Measurements from ENCODE around the gene SPEF1. TPM values are rescaled to one million over a fixed set of nuclear protein-coding genes. Genes with fewer than 3 reads are reported as not detected.

Gene SPEF1
- polyA plus RNA-seq, 1 donor = not detected

DNA sequence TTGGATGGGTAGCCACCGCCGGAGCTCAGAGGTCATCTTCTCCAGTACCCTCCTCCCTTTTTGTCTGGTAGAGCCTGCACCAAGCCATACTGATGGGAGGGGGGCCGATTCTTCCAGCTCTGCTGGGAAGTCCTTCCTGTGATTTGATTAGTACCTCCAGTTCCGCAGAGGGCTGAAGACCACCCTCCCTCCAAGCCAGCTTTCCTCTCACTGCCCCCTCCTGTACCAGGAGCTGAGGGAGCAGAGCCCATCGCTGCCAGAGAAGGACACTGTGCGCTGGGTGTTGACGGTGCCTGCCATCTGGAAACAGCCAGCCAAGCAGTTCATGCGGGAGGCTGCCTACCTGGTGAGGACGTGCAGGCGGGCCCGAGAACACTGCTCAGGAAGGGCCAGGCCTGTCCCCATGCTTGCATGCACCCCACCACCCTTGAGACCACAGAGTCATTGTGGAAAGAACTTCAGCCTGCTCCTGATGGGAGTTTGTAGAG lies 35.5 kb downstream of the SPEF1 start:
- DNase-seq = no peak

DNA sequence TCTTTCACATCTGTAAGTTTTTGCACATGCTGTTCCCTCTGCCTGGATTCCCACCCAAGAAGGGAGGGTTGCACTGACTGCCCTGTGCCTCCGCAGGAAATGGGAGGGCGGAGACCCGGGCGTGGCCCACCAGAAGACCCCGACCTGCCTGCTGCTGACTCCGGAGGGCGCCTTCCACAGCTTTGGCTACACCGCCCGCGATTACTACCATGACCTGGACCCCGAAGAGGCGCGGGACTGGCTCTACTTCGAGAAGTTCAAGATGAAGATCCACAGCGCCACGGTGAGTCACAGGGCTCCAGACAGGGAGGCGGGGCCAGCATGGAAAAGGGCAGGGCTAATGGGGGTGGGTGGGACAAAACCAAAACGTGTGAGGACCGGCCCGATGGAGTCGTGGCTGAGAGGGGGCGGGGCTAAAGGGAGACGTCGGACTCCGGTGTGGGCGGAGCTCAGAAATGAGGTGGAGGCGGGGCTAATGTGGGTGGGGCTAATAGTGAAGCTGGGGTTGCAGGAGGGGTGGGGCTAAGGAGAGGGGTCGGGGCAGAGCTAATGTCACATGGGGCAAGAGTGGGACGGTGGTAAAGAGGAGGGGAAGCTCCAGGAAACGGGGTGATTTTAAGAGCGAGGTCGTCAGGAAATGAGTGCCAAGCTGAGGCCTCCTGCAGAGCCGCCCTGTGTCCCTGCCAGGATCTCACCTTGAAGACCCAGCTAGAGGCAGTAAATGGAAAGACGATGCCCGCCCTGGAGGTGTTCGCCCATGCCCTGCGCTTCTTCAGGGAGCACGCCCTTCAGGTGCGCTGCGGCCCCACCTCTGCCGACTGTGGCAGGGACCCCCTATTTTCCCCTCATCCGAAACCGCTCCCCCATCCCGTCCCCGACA lies 36.2 kb downstream of the SPEF1 start:
- DNase-seq = no peak

DNA sequence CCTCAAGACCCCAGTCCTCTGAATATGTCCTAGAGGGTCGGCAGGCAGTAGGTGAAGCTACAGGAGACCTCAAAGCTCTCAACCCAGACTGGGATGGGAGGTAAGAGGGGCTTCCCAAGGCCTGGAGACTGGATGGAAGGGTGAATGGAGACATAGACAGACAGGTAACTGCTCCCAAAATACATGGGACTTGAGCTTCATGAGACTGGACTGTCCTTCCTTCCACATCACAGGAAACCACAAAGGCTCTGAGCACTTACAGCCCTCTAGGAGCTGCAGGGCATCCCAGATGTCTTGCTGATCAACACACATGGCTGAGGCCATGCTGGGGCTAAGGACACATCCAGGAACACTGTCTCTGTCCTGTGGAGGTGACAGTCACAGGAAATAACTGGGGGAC lies 37.2 kb downstream of the SPEF1 start:
- DNase-seq = no peak

DNA sequence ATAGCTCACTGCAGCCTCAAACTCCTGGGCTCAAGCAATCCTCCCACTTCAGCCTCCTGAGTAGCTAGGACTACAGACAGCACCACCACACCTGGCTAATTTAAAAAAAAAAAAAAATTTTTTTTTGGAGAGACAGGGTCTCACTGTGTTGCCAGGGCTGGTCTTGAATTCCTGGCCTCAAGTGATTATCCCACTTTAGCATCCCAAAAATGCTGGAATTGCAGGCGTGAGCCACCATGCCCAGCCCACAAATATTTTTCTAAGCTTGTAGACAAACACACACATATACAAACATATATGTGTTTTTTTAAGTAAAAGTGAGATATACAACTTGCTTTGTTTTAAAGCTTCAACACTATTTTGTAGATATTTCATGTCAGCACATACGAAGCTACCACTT lies 38.0 kb downstream of the SPEF1 start:
- no peak for DNase-seq

DNA sequence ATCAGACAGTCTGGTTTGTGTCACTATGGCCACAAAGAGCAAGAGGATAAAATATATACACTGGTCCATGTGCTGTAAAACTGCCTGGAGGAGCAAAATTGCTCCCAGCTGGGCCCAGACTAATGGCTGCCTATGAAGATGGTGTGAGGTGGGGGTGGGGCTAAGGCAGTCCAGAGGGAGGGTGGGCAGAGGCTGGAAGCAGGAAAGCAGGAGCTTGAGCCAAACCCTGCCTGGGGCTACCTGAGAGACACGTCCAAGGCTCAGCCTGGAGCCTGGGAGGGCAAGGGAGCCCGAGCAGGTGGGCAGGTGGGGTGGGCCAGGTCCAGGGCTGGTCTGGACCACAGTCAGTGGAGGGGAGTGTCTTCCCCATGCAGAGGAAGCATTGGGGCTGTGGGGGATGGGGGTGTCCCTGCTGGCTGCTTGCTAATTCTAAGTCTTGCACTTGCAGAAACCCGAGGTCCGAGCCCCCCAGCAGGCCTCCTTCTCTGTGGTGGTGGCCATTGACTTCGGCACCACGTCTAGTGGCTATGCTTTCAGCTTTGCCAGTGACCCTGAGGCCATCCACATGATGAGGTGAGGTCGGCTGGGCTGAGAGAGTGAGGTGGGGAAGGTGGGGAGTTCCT lies 39.3 kb downstream of the SPEF1 start:
- DNase-seq = no peak

DNA sequence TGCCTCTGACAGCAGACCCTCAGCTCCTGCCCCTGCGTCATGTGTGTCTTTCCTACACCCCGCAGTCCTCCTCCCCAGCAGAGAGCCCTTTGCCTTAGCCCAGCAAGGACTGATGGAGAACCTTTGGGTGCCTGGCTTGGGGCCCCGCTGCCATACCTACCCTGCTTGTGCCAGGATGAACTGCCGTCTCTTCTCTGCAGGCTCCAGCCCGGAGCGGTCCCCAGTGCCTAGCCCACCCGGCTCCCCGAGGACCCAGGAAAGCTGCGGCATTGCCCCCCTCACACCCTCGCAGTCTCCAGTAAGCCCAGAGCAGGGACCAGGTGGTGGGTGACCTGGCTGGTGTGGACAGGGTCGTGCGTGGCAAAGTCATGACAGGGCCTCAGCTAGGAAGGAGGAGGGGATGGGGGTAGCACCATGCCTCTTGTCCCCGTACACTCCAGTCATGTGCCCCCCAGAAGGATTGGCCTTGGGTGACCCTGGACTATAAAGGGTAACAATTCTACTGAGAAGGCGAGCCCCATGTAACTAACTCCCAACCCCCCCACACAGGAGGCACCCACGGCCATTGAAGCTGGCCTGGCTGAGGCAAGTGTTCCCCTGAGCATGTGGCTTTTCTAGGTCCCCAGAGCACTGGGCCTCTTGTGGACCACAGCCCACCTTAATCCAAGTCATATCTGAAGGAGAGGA lies 40.5 kb downstream of the SPEF1 start:
- DNase-seq = no peak

DNA sequence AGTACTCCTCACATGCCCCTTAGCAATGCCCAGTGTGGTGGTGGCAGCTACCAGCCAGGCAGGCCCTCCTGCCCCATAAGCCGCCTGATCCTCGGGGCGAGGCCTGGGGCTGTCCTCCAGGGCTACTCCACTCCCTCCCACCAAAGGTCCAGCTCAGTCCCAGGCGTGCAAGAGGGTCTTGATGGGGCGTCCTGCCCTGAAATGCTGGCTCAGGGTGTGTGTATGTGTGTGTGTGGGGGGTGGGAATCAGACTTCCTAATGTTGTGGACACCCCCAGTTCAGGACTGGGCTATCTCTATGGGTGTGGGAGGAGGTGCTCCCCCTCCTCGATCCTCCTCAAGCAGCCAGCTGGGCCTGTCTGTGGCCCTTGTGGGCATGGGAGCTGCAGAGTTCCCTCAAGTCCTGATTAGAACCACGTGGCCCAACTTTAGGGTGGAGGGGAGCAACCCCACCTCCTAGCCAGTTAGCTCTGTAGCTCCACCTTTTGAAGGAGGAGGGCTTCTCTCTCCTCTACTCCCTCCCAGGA lies 41.3 kb downstream of the SPEF1 start:
- DNase-seq = no peak

DNA sequence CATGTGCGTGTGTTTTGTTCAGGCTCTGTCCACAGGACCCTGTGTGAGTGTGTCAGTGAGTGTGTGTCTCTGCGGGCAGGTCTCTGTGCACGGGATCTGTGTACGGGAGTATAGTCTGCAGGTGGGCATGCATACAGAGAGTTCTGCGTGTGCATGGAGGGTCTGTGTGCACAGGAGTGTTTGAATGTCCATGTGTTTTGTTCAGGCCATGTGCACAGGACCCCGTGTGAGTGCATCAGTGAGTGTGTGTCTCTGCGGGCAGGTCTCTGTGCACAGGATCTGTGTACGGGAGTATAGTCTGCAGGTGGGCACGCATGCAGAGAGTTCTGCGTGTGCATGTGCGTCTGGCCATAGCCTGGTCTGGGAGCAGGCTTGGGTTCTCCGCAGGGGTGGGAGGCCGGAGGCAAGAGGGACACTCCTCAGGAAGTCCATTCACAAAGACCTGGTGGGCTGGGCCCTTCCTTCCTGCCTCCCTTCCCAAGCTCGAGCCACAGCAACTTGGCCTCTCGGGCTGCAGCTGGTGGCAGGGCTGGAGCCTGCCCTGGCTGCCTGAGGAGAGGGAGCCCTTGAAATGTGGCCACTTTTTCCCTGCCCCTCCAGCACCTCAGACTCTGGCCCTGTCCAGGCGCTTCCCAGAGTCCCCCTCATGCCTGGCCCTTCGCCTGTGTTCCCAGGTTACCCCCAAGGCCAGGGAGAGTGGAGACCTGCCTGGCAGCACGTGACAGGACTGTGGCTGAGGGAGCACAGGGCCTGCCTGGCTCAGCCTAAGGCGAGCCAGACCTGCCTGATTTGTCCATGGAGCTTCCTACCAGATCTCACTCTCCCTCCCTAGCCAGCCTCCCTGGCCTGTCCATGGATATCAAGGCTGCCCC lies 42.0 kb downstream of the SPEF1 start:
- no peak for DNase-seq

DNA sequence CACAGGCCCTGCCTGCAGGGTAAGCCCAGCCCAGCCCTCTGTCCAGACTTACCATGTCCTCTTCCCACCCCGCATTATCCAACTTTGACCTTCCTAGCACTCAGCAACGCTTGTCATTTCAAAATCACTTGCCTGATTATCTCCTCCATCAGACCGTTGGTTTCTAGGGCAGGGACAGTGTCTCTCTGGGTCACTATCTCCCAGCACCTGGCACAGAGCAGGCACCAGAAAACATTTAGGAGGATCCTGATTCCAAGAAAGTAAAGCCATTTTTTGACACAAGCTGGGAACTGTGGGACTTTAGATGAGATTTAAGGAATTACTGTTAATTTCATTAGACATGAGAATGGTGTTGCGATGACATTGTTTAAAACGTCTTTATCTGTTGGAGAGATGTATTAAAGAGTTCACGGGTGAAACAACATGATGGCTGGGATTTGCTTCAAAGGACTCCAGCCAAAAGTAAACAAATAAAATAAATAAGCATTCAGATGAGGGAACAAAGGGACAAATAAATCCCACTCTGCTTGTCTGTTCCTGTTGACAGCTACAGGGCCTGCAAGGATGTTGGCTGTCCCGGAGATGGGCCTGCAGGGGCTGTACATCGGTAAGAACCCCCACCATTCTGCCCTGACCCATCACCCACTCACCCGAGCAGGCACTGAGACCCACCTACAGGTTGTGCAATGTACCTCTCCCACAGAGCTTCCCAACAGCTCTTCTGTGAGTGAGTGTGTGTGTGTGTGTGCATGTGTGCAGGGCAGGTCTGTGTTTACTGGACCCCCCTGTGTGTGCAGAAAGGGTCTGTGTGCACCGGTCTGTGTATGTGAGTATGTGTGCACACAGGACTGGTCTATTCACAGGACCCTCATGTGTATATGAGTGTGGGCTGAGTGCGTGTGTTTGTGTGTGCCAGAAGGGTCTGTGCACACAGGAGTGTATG lies 42.9 kb downstream of the SPEF1 start:
- no peak for DNase-seq

DNA sequence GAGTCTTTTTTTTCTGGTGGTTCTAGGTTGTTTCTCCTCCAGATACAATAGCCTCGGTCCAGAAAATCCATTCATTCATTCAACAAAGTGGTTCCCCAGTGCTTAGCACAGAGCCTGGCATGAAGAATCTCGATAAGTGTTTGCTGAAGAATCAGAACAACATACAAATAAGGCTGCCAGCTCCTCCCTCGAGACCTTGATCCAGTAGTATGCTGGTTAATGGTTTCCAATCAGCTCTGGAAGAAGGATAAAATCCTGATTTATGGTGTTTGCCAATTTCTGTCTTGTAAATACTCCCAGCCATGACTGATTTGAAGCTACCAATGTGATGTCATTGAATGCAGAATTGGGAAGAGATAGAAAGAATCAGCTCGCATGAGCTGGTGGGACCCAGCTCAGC lies 45.5 kb downstream of the SPEF1 start:
- no peak for DNase-seq

DNA sequence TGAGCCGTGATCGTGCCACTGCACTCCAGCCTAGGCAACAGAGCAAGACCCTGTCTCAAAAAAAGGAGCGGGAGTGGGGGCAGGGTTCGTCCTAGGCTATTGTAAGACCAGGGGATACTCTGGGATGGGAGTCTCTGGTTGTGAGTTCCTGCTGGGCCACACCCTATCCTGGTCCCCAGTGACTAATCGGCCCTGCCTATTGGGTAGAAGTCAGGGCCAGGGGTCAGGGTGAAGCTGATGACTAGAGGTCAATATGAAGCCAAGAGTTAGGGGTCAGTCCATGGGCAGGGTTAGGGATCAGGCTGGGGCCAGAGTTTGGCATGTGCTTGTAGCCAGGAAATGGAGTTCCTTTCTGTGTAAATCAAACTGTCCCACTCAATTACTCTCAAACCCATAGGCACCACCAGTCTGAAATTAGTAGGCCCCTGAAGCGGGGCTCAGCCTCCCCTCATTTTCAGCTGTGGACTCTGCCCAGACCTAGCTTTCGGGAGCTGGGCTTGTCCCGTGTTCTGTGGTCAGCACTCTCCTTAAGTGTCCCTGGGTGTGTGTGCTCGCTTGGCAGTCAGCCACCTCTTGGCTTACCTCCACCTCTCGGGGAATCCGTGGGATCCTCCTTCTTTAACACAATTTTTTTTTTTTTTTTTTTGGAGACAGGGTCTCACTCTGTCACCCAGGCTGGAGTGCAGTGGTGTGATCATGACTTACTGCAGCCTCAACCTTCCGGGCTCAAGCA lies 47.0 kb downstream of the SPEF1 start:
- no peak for DNase-seq

DNA sequence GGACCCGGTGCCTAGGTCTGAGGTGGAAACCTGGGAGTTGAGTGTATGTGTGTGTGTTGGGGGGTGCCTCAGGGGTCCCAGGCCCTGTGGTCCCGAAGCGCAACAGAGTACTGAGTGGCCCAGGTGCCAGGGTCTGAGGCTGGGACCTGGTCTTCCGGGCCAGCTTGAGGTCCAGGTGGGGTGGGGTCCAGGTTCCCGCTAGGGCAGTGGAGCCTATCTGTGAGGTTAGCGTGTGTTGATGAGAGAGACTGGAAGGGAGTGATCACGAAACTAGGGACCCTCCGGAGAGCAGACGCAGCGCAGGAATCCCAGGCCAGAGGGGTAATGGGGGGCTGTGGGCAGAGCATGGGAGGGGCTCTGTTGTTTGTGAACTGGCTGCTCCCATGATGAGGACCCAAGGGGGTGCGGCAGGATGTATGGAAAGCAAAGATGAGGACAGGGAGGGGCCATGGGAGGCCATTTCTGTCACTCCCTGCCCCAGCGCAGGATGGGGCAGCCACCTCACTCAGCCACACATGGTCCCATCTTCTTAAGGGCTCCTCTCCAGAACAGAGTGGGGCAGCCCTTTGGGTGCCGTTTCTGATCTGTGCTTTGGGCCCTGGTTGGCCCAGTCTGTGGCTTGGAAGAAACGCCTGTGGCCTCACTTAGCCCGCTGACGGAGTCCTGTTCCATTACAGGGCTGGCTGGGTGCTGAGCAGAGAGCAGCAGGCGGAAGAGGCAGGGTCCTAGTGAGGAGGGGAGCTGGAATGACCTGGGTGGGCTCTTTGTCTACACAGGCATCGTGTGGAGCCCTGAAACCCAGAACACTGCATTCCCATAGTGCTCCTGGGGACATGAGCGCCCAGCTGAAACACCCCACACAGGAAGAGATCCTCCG lies 47.9 kb downstream of the SPEF1 start:
- DNase-seq = no peak

DNA sequence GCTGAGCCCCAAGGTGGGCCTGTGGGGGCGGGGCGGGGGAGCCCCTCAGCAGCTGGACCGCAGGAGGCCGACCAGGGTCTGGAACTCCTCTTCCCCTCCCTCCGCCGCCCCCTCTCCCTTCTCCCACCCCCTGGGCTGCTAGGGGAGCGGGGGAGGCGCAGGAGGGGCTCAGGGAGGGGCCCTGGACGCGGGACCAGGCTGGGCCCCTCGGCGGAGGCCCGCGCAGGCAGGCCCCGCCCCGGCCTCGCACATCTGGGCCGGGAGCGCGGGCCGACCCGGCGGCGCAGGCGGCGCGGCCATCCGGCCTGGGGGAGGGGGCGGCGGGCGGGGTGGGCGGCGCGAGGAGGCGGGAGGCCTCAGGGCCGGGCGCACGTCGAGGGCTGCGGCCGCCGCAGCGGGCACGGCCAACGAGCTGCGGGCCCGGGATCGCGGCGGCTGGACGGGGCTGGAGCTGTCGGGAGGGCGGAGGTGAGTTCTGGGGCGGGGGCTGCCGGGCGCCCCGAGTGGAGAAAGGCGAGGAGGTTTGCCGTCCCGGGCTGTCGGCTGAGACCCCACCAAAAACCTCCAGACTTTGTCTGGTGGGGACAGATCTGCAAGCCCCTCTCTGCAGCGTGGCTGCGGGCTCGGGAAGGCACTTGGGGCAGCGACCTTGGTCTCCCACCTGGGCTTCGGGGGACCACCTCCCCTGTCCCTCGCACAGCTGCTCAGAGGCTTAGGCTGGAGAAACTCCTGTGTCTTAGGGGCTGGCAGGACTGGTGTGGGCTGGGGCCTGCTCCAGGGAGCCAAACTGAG lies 48.7 kb downstream of the SPEF1 start, which contains the start of gene HSPA12B:
HSPA12B (plus strand) TSS at position 359 of the 792 bp plus-strand sequence. CDS start 5,990 bp downstream, outside the sequence.
- peak; percentile 64 for DNase-seq

DNA sequence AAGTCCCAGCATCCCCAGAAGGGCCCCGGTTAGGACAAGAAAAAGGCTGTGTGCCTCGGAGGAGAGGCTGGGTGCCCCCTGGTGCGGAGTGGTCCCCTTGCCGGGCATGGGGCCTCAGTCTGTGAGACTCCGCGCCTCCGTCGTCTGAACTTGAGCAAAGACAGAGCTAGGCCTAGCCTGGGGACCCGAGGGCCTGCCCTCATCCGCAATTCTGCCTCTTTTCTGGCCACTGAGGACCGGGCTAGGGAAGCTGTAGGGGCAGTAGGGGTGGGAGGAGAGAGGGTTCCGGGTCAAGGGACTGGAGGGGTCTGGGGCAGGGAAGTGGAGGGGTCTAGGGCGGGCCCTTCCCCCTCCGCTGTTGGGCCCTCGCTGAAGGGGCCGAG lies 49.3 kb downstream of the SPEF1 start:
- DNase-seq = no peak

DNA sequence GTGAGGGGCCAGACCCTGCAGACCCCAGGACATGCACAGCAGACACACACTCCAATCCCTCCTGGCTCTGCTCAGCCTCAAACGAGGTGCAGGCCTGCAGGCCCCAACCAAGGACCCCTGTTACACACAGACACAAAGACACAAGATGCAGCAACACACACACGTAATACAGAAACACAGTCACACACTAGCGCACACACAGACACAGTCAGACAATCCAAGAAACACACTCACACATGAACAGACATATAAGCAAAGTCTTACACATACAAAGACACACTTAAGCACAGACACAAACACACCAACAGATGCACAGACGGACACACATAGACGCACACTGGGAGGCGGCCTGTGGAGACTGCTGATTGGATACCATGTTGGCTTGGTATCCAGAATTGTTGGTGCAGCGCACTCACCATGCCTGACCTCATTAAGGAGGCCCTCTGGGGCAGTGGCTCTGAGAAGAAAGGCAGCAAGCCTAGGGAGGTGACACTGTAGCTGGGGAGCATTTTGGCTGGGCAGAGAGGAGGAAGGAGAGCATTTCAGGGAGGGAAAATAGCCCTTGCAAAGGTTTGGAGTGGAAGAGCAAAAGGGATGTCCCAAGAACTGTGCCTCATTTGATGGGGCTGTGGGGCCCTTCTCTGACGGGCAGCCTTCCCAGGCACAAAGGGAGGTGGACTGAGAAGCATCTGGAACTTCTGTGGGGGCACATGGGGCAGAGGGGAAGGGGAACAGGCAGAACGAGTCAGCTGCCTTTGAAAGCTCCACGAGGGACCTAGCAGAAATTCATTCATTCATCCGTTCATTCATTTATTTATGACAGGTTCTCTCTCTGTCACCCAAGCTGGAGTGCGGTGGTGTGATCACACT lies 50.2 kb downstream of the SPEF1 start:
- no peak for DNase-seq

DNA sequence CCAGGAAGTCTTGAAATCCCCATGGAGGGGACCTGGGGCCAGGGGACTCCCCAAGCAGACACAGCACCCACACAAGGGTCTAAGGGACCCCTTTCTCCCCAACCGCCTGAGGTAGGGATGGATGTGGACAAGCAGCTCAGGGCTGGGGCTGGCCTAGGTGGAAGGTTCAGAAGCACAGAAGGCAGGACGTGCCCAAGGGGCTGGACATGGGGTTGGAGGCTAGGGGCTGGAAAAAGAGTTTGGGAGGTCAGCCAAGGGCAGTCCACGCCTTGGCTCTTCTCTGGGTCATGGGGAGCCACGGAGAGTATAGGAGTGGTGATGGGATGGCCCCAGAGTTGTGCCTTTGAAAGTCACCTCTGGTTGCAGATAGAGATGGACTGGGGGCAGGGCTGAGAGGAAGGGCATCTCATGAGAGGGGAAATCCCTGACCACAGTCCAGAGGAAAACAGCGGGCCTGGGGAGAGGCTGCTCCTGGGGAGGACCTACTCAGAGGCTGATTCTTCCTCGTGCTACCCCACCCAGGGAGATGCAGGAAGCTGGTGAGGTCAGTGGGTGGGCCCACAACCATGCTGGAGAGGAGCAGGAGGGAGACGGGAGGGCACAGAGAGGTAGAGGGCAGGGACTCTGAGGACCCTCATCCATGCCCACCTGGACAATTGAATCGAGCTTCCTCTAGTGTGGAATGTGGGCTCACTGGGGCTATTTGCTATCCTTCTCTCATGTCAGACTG lies 51.3 kb downstream of the SPEF1 start:
- no peak for DNase-seq

All from hindlimb muscle (tissue), 1 donor.